Measurements from ENCODE around the gene NEIL3. TPM values are rescaled to one million over a fixed set of nuclear protein-coding genes. Genes with fewer than 3 reads are reported as not detected.

NEIL3 gene
- polyA plus RNA-seq, 1 donor (not counting 4 experiments of a cell fraction or from before 2014, with no cell fraction given) = 7.6 TPM

- TF ChIP-seq CTCF (optimal IDR thresholded peaks at IDR 0.05 in 1 of 3, IDR thresholded peaks at IDR 0.05 in 1 of 3, conservative IDR thresholded peaks at IDR 0.05 in 1 of 3; ENCODE audit: extremely low read depth in 1 of 3, insufficient read depth in 2 of 3, low read length in 3 of 3) (no peak), EZH2 (IDR thresholded peaks at IDR 0.05; ENCODE audit: low read length) (no peak)
- H3K4me1 ChIP-seq (ENCODE audit: control insufficient read depth, extremely low read depth, insufficient read depth, low read length) = peaks cover 27% of the 10 kb centered on the region
- FAIRE-seq (no peak), DNase-seq (ENCODE audit: low read depth, low spot score) (no peak)
- peak overlapping the region; percentile 34 for H3K4me2 ChIP-seq (ENCODE audit: control insufficient read depth, extremely low read depth, insufficient read depth, low read depth, low read length)
- H3K4me3 ChIP-seq (ENCODE audit: control insufficient read depth in 2 of 3, extremely low read depth in 1 of 3, insufficient read depth in 2 of 3, low read depth in 1 of 3, low read length in 3 of 3) = no peak overlapping the region
- H3K27ac ChIP-seq (ENCODE audit: control insufficient read depth, insufficient read depth, low read length) = no peak overlapping the region
- no peaks in the 10 kb centered on the region for H3K27me3 ChIP-seq (ENCODE audit: control insufficient read depth, extremely low read depth, insufficient read depth, low read length)
- H3K9me3 ChIP-seq (ENCODE audit: control insufficient read depth, low read depth, low read length) = no peaks in the 10 kb centered on the region
- no peaks in the 10 kb centered on the region for H3K36me3 ChIP-seq (ENCODE audit: control insufficient read depth in 2 of 2, extremely low read depth in 1 of 2, insufficient read depth in 2 of 2, low read length in 2 of 2)
- dilution Hi-C loops (cut with MboI; ENCODE audit: extremely low pct_ligation_motif_present, low sequenced_read_pairs) = no loop called here
- peaks cover 30% of the 10 kb centered on the region for H3K79me2 ChIP-seq (ENCODE audit: control insufficient read depth, insufficient read depth, low read length)
- no peaks in the 10 kb centered on the region for H4K20me1 ChIP-seq (ENCODE audit: control insufficient read depth, extremely low read depth, insufficient read depth, low read length)
- H3K9me1 ChIP-seq (ENCODE audit: control insufficient read depth, extremely low read depth, insufficient read depth, low read length) = no peaks in the 10 kb centered on the region
- no peak overlapping the region for H3K9ac ChIP-seq (ENCODE audit: control insufficient read depth, extremely low read depth, insufficient read depth, low read length)
- H2AFZ ChIP-seq (ENCODE audit: control insufficient read depth, low read length) = no peak overlapping the region
Measured at GRCh38 chr4:177311589-177311988, 1.9 kb downstream of the NEIL3 start.

- no peak overlapping the region for H3K27ac ChIP-seq (ENCODE audit: control insufficient read depth, insufficient read depth, low read length)
- TF ChIP-seq EZH2 (IDR thresholded peaks at IDR 0.05; ENCODE audit: low read length) (no peak), CTCF (optimal IDR thresholded peaks at IDR 0.05 in 1 of 3, IDR thresholded peaks at IDR 0.05 in 1 of 3, conservative IDR thresholded peaks at IDR 0.05 in 1 of 3; ENCODE audit: extremely low read depth in 1 of 3, insufficient read depth in 2 of 3, low read length in 3 of 3) (no peak)
- no peak overlapping the region for H2AFZ ChIP-seq (ENCODE audit: control insufficient read depth, low read length)
- peaks cover 23% of the 10 kb centered on the region for H3K4me1 ChIP-seq (ENCODE audit: control insufficient read depth, extremely low read depth, insufficient read depth, low read length)
- H3K4me2 ChIP-seq (ENCODE audit: control insufficient read depth, extremely low read depth, insufficient read depth, low read depth, low read length) = no peak overlapping the region
- no peaks in the 10 kb centered on the region for H3K27me3 ChIP-seq (ENCODE audit: control insufficient read depth, extremely low read depth, insufficient read depth, low read length)
- dilution Hi-C loops (cut with MboI; ENCODE audit: extremely low pct_ligation_motif_present, low sequenced_read_pairs) = no loop called here
- H3K4me3 ChIP-seq (ENCODE audit: control insufficient read depth in 2 of 3, extremely low read depth in 1 of 3, insufficient read depth in 2 of 3, low read depth in 1 of 3, low read length in 3 of 3) = no peak overlapping the region
- DNase-seq (ENCODE audit: low read depth, low spot score) (no peak), FAIRE-seq (no peak)
- peaks cover 30% of the 10 kb centered on the region for H3K79me2 ChIP-seq (ENCODE audit: control insufficient read depth, insufficient read depth, low read length)
- H3K9me1 ChIP-seq (ENCODE audit: control insufficient read depth, extremely low read depth, insufficient read depth, low read length) = no peaks in the 10 kb centered on the region
- H3K36me3 ChIP-seq (ENCODE audit: control insufficient read depth in 2 of 2, extremely low read depth in 1 of 2, insufficient read depth in 2 of 2, low read length in 2 of 2) = no peaks in the 10 kb centered on the region
- H4K20me1 ChIP-seq (ENCODE audit: control insufficient read depth, extremely low read depth, insufficient read depth, low read length) = no peaks in the 10 kb centered on the region
- no peaks in the 10 kb centered on the region for H3K9me3 ChIP-seq (ENCODE audit: control insufficient read depth, low read depth, low read length)
- no peak overlapping the region for H3K9ac ChIP-seq (ENCODE audit: control insufficient read depth, extremely low read depth, insufficient read depth, low read length)
Measured at GRCh38 chr4:177313263-177313662, 3.6 kb downstream of the NEIL3 start.

Measured in keratinocyte (primary cell).